ENCODE data around the gene KCNF1.

- TF ChIP-seq CTCF (IDR thresholded peaks at IDR 0.05): no peak
- TF ChIP-seq POLR2A (IDR thresholded peaks at IDR 0.05): no peak
- TF ChIP-seq POLR2AphosphoS5 (IDR thresholded peaks at IDR 0.05): no peak
Observed at GRCh38 chr2:10957391-10957790, 45.7 kb downstream of the KCNF1 start.
